Measurements from ENCODE around the gene GJA3. TPM values are rescaled to one million over a fixed set of nuclear protein-coding genes. Genes with fewer than 3 reads are reported as not detected.

Gene GJA3
- total RNA-seq, 1 experiment from 2014 or later = 0.92 TPM

- H3K9ac ChIP-seq (ENCODE audit: extremely low read depth, insufficient read length, low read length) = no peak overlapping the region
- H3K18ac ChIP-seq (ENCODE audit: insufficient read length, low read depth, low read length) = no peak overlapping the region
- H3K27ac Mint-ChIP-seq = no peak overlapping the region; a peak in 1 of 7 replicates
- no peak overlapping the region for H4K91ac ChIP-seq (ENCODE audit: insufficient read length, low read depth, low read length)
- no peak for DNase-seq
- no peak overlapping the region for H2BK15ac ChIP-seq (ENCODE audit: low read depth, low read length)
- no peak overlapping the region for H3K56ac ChIP-seq (ENCODE audit: insufficient read length, low read depth, low read length)
- H2AK5ac ChIP-seq (ENCODE audit: insufficient read length, low read length) = no peak overlapping the region
- H4K5ac ChIP-seq (ENCODE audit: insufficient read length, low read depth, low read length) = no peak overlapping the region
- no peak overlapping the region for H3K4me2 ChIP-seq (ENCODE audit: insufficient read depth, insufficient read length, low read length)
- peaks cover 9 to 11% of the 10 kb centered on the region in 2 experiments for H3K4me1 Mint-ChIP-seq
- H3K4me3 Mint-ChIP-seq = no peak overlapping the region
- H3K4ac ChIP-seq (ENCODE audit: low read depth, low read length) = no peak overlapping the region
- H4K8ac ChIP-seq (replicated peaks; ENCODE audit: insufficient read length, low read depth, low read length) = no peak overlapping the region
- no peaks in the 10 kb centered on the region; a peak in 1 of 5 replicates for H3K9me3 Mint-ChIP-seq
- no peaks in the 10 kb centered on the region for H3K27me3 ChIP-seq (ENCODE audit: insufficient read depth, low read length)
- no peak overlapping the region for H2BK120ac ChIP-seq (ENCODE audit: low read depth, low read length, poor library complexity, severe bottlenecking)
- no peak overlapping the region for H3K14ac ChIP-seq (ENCODE audit: insufficient read depth, low read length)
- H3K9me3 ChIP-seq (ENCODE audit: control insufficient read depth, low read depth, low read length) = no peaks in the 10 kb centered on the region
- H3K36me3 Mint-ChIP-seq (ENCODE audit: insufficient read depth in 1 of 3, low read depth in 3 of 3) = no peaks in the 10 kb centered on the region
- no peak overlapping the region for H3K27ac ChIP-seq (ENCODE audit: insufficient read length, low read depth, low read length)
- H3K23ac ChIP-seq (ENCODE audit: insufficient read length, low read depth, low read length) = no peak overlapping the region
- H3K79me2 ChIP-seq (ENCODE audit: insufficient read depth, low read length) = no peaks in the 10 kb centered on the region
- no peaks in the 10 kb centered on the region for H3K79me1 ChIP-seq (ENCODE audit: insufficient read depth, low read depth, low read length, poor library complexity, severe bottlenecking)
- peaks cover 2% of the 10 kb centered on the region for H3K23me2 ChIP-seq (ENCODE audit: insufficient read length, low read depth, low read length, poor library complexity, severe bottlenecking)
- H2BK12ac ChIP-seq (ENCODE audit: insufficient read length, low read depth, low read length) = no peak overlapping the region
- no peak overlapping the region for H3T11ph ChIP-seq (ENCODE audit: low read length)
- no peaks in the 10 kb centered on the region for H4K20me1 ChIP-seq (ENCODE audit: control insufficient read depth, insufficient read depth, insufficient read length)
- H2AFZ ChIP-seq (ENCODE audit: low read length) = no peak overlapping the region
- no peak overlapping the region for H2BK20ac ChIP-seq (ENCODE audit: low read depth, low read length, poor library complexity, severe bottlenecking)
- H2BK5ac ChIP-seq (ENCODE audit: insufficient read length, low read length) = no peak overlapping the region
- WGBS (ENCODE audit: extremely low coverage, insufficient read length, low lambda C conversion rate) = no CpG with 5 or more reads among the region's 4 CpGs
- H3K4me1 ChIP-seq (ENCODE audit: insufficient read depth, low read length) = peaks cover 2% of the 10 kb centered on the region; the same call in 1 of the 2 replicates
- TF ChIP-seq CTCF (conservative IDR thresholded peaks at IDR 0.05) = no peak
- peaks cover 16% of the 10 kb centered on the region for H3K27me3 Mint-ChIP-seq (ENCODE audit: low read depth)
Measured at GRCh38 chr13:20106742-20107141, 54.1 kb downstream of the GJA3 start.
